ENCODE measurements around the gene OR51S1. TPM values are rescaled to one million over a fixed set of nuclear protein-coding genes. Genes with fewer than 3 reads are reported as not detected.
"Not testable (repeated sequence)": the region's sequence is repeated elsewhere in the genome, so short reads cannot be mapped to it uniquely, and the experiment has no call there.

OR51S1 gene
- total and polyA plus RNA-seq, 2 donors: not detected

DNA sequence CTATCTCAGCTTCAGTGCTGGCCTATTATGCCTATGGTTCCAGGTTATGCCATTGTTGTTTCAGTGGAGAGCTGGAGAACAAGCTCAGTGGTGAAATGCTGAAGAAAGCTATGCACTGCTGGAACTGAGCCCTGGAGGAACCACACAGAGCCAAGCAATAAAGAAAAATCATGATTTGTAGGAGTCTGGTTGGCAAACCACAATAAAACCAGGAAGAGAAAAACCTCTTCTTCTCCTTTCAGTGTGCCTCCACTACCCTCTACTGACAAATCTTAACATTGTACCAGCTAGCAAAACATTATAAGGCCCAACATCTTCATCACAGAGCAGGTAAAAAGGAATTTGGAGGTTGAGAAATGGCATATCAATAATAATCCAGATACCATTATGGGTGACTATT lies 22.6 kb downstream of the OR51S1 start:
- Histone ChIP-seq H3K27me3 (ENCODE audit: control insufficient read depth in 2 of 2, insufficient read depth in 1 of 2, low read length in 1 of 2) (no peaks in the 10 kb centered on the region), H3K4me1 (ENCODE audit: control insufficient read depth in 2 of 2, insufficient read depth in 2 of 2, low read length in 2 of 2) (no peaks in the 10 kb centered on the region), H3K4me3 (ENCODE audit: low read length in 2 of 2) (no peak overlapping the region), H3K36me3 (ENCODE audit: control insufficient read depth in 2 of 2, insufficient read depth in 2 of 2, low read length in 1 of 2) (no peaks in the 10 kb centered on the region), H3K27ac (ENCODE audit: low read depth in 1 of 2, low read length in 1 of 2) (no peak overlapping the region), H3K9me3 (ENCODE audit: control insufficient read depth in 2 of 2, insufficient read depth in 1 of 2, low read length in 1 of 2) (no peaks in the 10 kb centered on the region)
- no peak for DNase-seq (ENCODE audit: low read depth in 6 of 9, low spot score in 9 of 9)

DNA sequence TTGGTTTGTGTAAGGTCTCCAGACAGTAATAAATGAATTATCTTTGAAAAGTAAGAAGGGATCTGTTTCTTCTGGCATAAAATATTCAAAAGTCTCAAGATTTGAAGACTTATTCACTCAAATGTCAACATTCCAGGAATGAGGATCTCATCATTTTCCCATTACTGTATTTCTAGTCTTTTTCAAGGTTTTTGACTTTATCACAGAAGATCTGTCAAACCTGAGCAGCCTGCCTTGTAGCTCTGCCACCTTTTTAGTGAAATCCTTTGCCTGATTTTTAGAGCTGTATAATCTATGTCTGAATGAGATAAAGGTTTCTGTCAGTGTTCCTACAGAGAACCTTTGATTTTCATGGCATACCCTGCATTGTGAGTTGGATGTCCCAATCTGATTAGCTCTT lies 23.9 kb downstream of the OR51S1 start:
- Histone ChIP-seq H3K27ac (ENCODE audit: low read depth in 1 of 2, low read length in 1 of 2) (no peak overlapping the region), H3K27me3 (ENCODE audit: control insufficient read depth in 2 of 2, insufficient read depth in 1 of 2, low read length in 1 of 2) (no peaks in the 10 kb centered on the region), H3K9me3 (ENCODE audit: control insufficient read depth in 2 of 2, insufficient read depth in 1 of 2, low read length in 1 of 2) (no peaks in the 10 kb centered on the region), H3K36me3 (ENCODE audit: control insufficient read depth in 2 of 2, insufficient read depth in 2 of 2, low read length in 1 of 2) (no peaks in the 10 kb centered on the region), H3K4me1 (ENCODE audit: control insufficient read depth in 2 of 2, insufficient read depth in 2 of 2, low read length in 2 of 2) (no peaks in the 10 kb centered on the region), H3K4me3 (ENCODE audit: low read length in 2 of 2) (no peak overlapping the region)
- no peak for DNase-seq (ENCODE audit: low read depth in 6 of 9, low spot score in 9 of 9)

DNA sequence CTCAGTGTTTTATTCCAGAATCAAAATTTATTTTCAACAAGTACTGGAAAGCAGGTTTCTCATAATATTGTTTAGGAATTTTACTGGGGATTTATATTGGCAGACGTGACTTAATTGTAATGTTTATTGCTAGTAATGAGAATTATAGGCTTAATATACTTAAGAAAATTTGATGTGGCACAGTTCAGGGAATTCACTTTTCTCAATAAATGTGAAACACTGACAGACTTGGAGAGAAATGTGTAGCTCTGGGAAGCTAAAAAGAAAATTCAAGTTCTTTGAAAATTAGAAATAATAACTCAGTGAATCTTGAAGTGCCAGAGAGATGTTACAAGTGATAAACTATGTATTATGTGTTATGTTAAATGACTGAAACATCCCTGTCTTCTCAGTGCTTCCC lies 28.0 kb downstream of the OR51S1 start, which contains the start of gene OR51F2:
TSS of gene OR51F2 (plus strand) at position 301 of the 400 bp plus-strand sequence. CDS start 101 bp downstream, outside the sequence.
- H3K36me3 ChIP-seq (ENCODE audit: control insufficient read depth in 2 of 2, insufficient read depth in 2 of 2, low read length in 1 of 2): no peaks in the 10 kb centered on the region
- no peak within 1 kb of the TSS for H3K27ac ChIP-seq (ENCODE audit: low read depth in 1 of 2, low read length in 1 of 2)
- no peak within 1 kb of the TSS for H3K4me3 ChIP-seq (ENCODE audit: low read length in 2 of 2)
- H3K4me1 ChIP-seq (ENCODE audit: control insufficient read depth in 2 of 2, insufficient read depth in 2 of 2, low read length in 2 of 2): no peaks in the 10 kb centered on the region
- H3K9me3 ChIP-seq (ENCODE audit: control insufficient read depth in 2 of 2, insufficient read depth in 1 of 2, low read length in 1 of 2): no peaks in the 10 kb centered on the region
- 96% methylated on average over 1 of the region's 1 CpG for WGBS
- H3K27me3 ChIP-seq (ENCODE audit: control insufficient read depth in 2 of 2, insufficient read depth in 1 of 2, low read length in 1 of 2): no peaks in the 10 kb centered on the region
- no peak for DNase-seq (ENCODE audit: low read depth in 6 of 9, low spot score in 9 of 9)

DNA sequence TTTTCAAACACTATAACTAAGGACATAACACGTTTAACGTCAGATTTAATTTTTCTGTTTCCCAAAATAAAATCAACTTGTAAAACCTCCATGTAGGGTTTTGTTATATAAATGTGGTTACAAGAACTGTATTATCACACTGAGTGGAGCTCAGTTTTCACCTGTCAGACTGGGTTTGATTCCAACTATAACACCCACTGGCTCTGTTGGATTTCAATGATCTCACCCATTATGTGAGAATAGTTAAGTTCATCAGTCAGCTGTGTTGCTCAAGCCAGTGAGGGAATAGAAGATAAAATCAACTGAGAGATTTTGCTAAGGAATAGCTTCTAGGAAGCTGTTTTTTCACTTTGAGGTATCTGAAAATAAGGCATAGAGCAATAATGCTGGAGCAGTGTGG lies 39.8 kb downstream of the OR51S1 start:
- WGBS: 96% methylated on average over 2 of the region's 2 CpGs
- H3K9me3 ChIP-seq (ENCODE audit: control insufficient read depth in 2 of 2, insufficient read depth in 1 of 2, low read length in 1 of 2): no peaks in the 10 kb centered on the region
- H3K36me3 ChIP-seq (ENCODE audit: control insufficient read depth in 2 of 2, insufficient read depth in 2 of 2, low read length in 1 of 2): no peaks in the 10 kb centered on the region
- H3K4me1 ChIP-seq (ENCODE audit: control insufficient read depth in 2 of 2, insufficient read depth in 2 of 2, low read length in 2 of 2): no peaks in the 10 kb centered on the region
- no peak for DNase-seq (ENCODE audit: low read depth in 6 of 9, low spot score in 9 of 9)
- H3K4me3 ChIP-seq (ENCODE audit: low read length in 2 of 2): no peak overlapping the region
- no peak overlapping the region for H3K27ac ChIP-seq (ENCODE audit: low read depth in 1 of 2, low read length in 1 of 2)
- no peaks in the 10 kb centered on the region for H3K27me3 ChIP-seq (ENCODE audit: control insufficient read depth in 2 of 2, insufficient read depth in 1 of 2, low read length in 1 of 2)

DNA sequence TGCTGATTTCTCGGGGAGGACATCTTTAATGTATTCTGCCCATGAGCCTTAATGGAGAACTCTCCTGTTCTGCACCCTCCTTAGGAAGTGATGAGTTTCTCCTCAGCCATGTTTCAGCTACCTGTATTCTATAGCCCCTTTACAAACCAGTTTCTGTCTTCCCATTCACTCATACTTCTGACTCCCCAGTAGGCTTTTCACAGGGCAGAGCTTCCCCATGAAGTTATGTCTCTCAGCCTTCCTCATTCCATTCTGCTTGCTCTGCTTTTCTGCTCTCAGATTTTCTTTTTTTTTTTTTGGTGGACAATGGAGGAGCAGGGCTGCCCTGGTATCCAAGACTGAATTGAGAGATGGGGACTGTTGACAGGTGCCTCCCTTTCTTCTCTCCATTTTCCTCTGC lies 40.5 kb downstream of the OR51S1 start:
- DNase-seq (ENCODE audit: low read depth in 6 of 9, low spot score in 9 of 9): no peak
- 95% methylated on average over 1 of the region's 1 CpG for WGBS
- H3K9me3 ChIP-seq (ENCODE audit: control insufficient read depth in 2 of 2, insufficient read depth in 1 of 2, low read length in 1 of 2): no peaks in the 10 kb centered on the region

DNA sequence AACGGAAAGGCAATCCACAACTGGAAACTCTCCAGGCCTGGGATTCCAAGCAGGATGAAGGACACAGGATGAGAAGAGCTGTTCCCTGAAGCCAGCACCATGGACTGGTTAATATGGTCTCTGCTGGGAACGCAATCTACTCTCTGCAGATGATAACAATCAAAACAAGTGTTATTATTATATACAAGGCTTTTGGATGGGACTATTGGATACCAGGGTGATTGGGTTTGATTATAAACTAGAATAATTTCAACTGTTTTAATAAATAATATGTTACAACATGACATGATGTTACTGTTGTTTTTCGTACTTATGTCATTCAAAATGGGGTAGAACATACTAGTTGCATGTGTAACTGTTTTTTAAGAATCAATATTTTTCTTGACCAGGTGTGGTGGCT lies 44.7 kb downstream of the OR51S1 start, which contains the start of gene OR52R1:
TSS of gene OR52R1 (minus strand) at position 101 of the 400 bp plus-strand sequence. CDS start at position 101, 0 bp downstream.
- H3K36me3 ChIP-seq (ENCODE audit: control insufficient read depth in 2 of 2, insufficient read depth in 2 of 2, low read length in 1 of 2): no peaks in the 10 kb centered on the region
- H3K27me3 ChIP-seq (ENCODE audit: control insufficient read depth in 2 of 2, insufficient read depth in 1 of 2, low read length in 1 of 2): no peaks in the 10 kb centered on the region
- 81% methylated on average over 3 of the region's 3 CpGs for WGBS
- DNase-seq (ENCODE audit: low read depth in 6 of 9, low spot score in 9 of 9): no peak
- H3K4me1 ChIP-seq (ENCODE audit: control insufficient read depth in 2 of 2, insufficient read depth in 2 of 2, low read length in 2 of 2): no peaks in the 10 kb centered on the region
- H3K27ac ChIP-seq (ENCODE audit: low read depth in 1 of 2, low read length in 1 of 2): no peak within 1 kb of the TSS
- H3K9me3 ChIP-seq (ENCODE audit: control insufficient read depth in 2 of 2, insufficient read depth in 1 of 2, low read length in 1 of 2): no peaks in the 10 kb centered on the region
- no peak within 1 kb of the TSS for H3K4me3 ChIP-seq (ENCODE audit: low read length in 2 of 2)

More for the DNA sequence above, 40.5 kb downstream of the OR51S1 start:
- Histone ChIP-seq H3K4me1 (ENCODE audit: control insufficient read depth in 2 of 2, insufficient read depth in 2 of 2, low read length in 2 of 2) (no peaks in the 10 kb centered on the region), H3K4me3 (ENCODE audit: low read length in 2 of 2) (no peak overlapping the region), H3K27ac (ENCODE audit: low read depth in 1 of 2, low read length in 1 of 2) (no peak overlapping the region), H3K36me3 (ENCODE audit: control insufficient read depth in 2 of 2, insufficient read depth in 2 of 2, low read length in 1 of 2) (no peaks in the 10 kb centered on the region), H3K27me3 (ENCODE audit: control insufficient read depth in 2 of 2, insufficient read depth in 1 of 2, low read length in 1 of 2) (no peaks in the 10 kb centered on the region)

DNA sequence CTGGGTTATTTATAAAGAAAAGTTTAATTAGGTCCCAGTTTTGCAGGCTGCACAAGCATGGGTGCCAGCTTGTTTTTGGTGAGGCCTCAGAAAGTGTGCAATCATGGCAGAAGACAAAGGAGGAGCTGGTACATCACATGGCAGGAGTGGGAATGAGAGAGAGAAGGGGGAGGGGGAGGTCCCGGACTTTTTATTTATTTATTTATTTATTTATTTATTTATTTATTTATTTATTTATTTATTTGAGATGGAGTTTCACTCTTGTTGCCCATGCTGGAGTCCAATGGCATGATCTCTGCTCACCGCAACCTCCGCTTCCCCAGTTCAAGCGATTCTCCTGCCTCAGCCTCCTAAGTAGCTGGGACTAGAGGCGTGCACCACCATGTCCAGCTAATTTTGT lies 47.7 kb downstream of the OR51S1 start:
- H3K27ac ChIP-seq (ENCODE audit: low read depth in 1 of 2, low read length in 1 of 2); H3K4me1 ChIP-seq (ENCODE audit: control insufficient read depth in 2 of 2, insufficient read depth in 2 of 2, low read length in 2 of 2); DNase-seq (ENCODE audit: low read depth in 6 of 9, low spot score in 9 of 9); H3K36me3 ChIP-seq (ENCODE audit: control insufficient read depth in 2 of 2, insufficient read depth in 2 of 2, low read length in 1 of 2); H3K27me3 ChIP-seq (ENCODE audit: control insufficient read depth in 2 of 2, insufficient read depth in 1 of 2, low read length in 1 of 2); H3K4me3 ChIP-seq (ENCODE audit: low read length in 2 of 2); H3K9me3 ChIP-seq (ENCODE audit: control insufficient read depth in 2 of 2, insufficient read depth in 1 of 2, low read length in 1 of 2): not testable (repeated sequence)
- 77% methylated on average over 5 of the region's 5 CpGs for WGBS

DNA sequence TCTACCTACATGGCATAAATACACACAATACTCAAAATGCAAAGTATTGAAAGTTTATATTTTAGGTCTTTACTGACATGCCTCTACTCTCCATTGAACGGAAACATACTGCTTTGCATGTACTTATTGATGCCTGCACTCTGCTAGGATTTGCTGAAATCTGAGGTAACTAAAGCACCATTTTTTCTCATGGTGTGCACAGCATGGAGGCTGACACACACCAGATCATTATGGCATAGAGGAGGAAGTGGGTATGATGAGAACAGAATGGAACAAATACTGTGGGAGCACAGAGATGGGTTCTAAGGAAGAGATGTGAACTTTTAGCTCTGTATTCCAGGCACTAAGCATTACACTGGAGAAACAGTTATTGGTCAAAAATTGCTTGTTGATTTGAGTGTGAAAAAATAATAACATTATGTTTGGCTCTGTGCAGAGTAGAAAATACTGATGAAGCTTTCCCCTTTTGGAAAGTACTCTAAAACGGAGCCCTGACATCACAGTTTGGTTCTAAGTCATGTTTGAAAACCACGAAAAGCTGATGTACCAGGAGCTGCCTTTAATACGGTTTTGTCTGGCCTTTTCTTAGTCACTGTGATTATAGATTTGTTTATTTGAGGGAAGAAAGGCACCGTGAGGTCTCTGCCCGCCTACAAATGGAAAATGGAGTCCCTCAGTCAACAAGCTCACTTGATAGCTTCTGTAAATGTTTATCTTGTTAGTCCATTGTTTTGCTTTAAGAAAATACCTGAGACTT lies 50.4 kb downstream of the OR51S1 start:
- Histone ChIP-seq H3K9me3 (ENCODE audit: control insufficient read depth in 2 of 2, insufficient read depth in 1 of 2, low read length in 1 of 2) (no peaks in the 10 kb centered on the region), H3K27me3 (ENCODE audit: control insufficient read depth in 2 of 2, insufficient read depth in 1 of 2, low read length in 1 of 2) (no peaks in the 10 kb centered on the region), H3K36me3 (ENCODE audit: control insufficient read depth in 2 of 2, insufficient read depth in 2 of 2, low read length in 1 of 2) (no peaks in the 10 kb centered on the region), H3K27ac (ENCODE audit: low read depth in 1 of 2, low read length in 1 of 2) (no peak overlapping the region), H3K4me3 (ENCODE audit: low read length in 2 of 2) (no peak overlapping the region), H3K4me1 (ENCODE audit: control insufficient read depth in 2 of 2, insufficient read depth in 2 of 2, low read length in 2 of 2) (no peaks in the 10 kb centered on the region)
- no peak for DNase-seq (ENCODE audit: low read depth in 6 of 9, low spot score in 9 of 9)
- 90% methylated on average over 6 of the region's 6 CpGs for WGBS

All from thymus (tissue), 11 donors.